ENCODE results near the gene DHRSX.
"Not testable (repeated sequence)": the region's sequence is repeated elsewhere in the genome, so short reads cannot be mapped to it uniquely, and the experiment has no call there.

The DHRSX gene

GRCh38 chrX:2262668-2263055 is 238.1 kb downstream of the DHRSX start:
- DNase-seq (ENCODE audit: low spot score): no peak

GRCh38 chrX:2261831-2262667 is 238.7 kb downstream of the DHRSX start:
- peak; percentile 20 for DNase-seq (ENCODE audit: low spot score)

- no peak for DNase-seq (ENCODE audit: low spot score)
Measured at GRCh38 chrX:2252331-2253065, 248.3 kb downstream of the DHRSX start.

- DNase-seq (ENCODE audit: low spot score): no peak
Measured at GRCh38 chrX:2251211-2251610, 249.6 kb downstream of the DHRSX start.

- DNase-seq (ENCODE audit: low spot score): no peak
Measured at GRCh38 chrX:2243913-2244460, 256.8 kb downstream of the DHRSX start.

- no peak for DNase-seq (ENCODE audit: low spot score)
Measured at GRCh38 chrX:2242980-2243379, 257.8 kb downstream of the DHRSX start.

GRCh38 chrX:2242326-2242725 is 258.4 kb downstream of the DHRSX start:
- DNase-seq (ENCODE audit: low spot score): no peak

- DNase-seq (ENCODE audit: low spot score): not testable (repeated sequence)
Measured at GRCh38 chrX:2241496-2241895, 259.3 kb downstream of the DHRSX start.

GRCh38 chrX:2240761-2241160 is 260.0 kb downstream of the DHRSX start:
- not testable (repeated sequence) for DNase-seq (ENCODE audit: low spot score)

GRCh38 chrX:2237976-2238375 is 262.8 kb downstream of the DHRSX start:
- DNase-seq (ENCODE audit: low spot score): no peak

GRCh38 chrX:2231570-2232192 is 269.1 kb downstream of the DHRSX start:
- DNase-seq (ENCODE audit: low spot score): no peak

GRCh38 chrX:2230457-2230856 is 270.3 kb downstream of the DHRSX start:
- DNase-seq (ENCODE audit: low spot score): no peak

- no peak for DNase-seq (ENCODE audit: low spot score)
Measured at GRCh38 chrX:2228536-2228935, 272.2 kb downstream of the DHRSX start.

GRCh38 chrX:2226906-2227656 is 273.7 kb downstream of the DHRSX start:
- DNase-seq (ENCODE audit: low spot score): no peak

GRCh38 chrX:2226182-2226581 is 274.6 kb downstream of the DHRSX start:
- DNase-seq (ENCODE audit: low spot score): no peak

- no peak for DNase-seq (ENCODE audit: low spot score)
Measured at GRCh38 chrX:2224597-2225235, 276.1 kb downstream of the DHRSX start.

- no peak for DNase-seq (ENCODE audit: low spot score)
Measured at GRCh38 chrX:2224161-2224560, 276.6 kb downstream of the DHRSX start.

GRCh38 chrX:2220829-2221567 is 279.8 kb downstream of the DHRSX start:
- DNase-seq (ENCODE audit: low spot score): no peak

- no peak for DNase-seq (ENCODE audit: low spot score)
Measured at GRCh38 chrX:2220296-2220695, 280.5 kb downstream of the DHRSX start.

GRCh38 chrX:2214138-2214823 is 286.5 kb downstream of the DHRSX start:
- not testable (repeated sequence) for DNase-seq (ENCODE audit: low spot score)

Data from globus pallidus (tissue), 1 donor.